ENCODE results near the gene CNOT8. TPM values are rescaled to one million over a fixed set of nuclear protein-coding genes. Genes with fewer than 3 reads are reported as not detected.

The CNOT8 gene
- total and polyA plus RNA-seq, 9 donors, result 34.0 to 51.0 (median 40.5) TPM

- TF ChIP-seq CTCF (IDR thresholded peaks at IDR 0.05) (no peak), POLR2A (IDR thresholded peaks at IDR 0.05) (no peak), EP300 (IDR thresholded peaks at IDR 0.05) (no peak)
- H3K9me3 ChIP-seq, result no peaks in the 10 kb centered on the region
- H3K36me3 ChIP-seq, result no peaks in the 10 kb centered on the region
- no peaks in the 10 kb centered on the region for H3K4me1 ChIP-seq (ENCODE audit: insufficient read depth)
- H3K27me3 ChIP-seq, result no peaks in the 10 kb centered on the region
- DNase-seq, result no peak
- intact Hi-C loops (cut with DNase I), result loop anchor here in 3 of 4 donors (5.0 to 10.0 kb wide), 3 partner anchors 148 to 166 kb away; no protein-coding TSS in a partner anchor
- H3K4me3 ChIP-seq, result no peak overlapping the region
- no peak overlapping the region for H3K27ac ChIP-seq
- 73 to 76% (median 75%) methylated on average over 4 of the region's 4 CpGs for WGBS, 3 donors
Measured at GRCh38 chr5:154813158-154813557, 45.3 kb upstream of the CNOT8 start.

GRCh38 chr5:154813736-154814135, 44.7 kb upstream of the CNOT8 start:
- Histone ChIP-seq H3K27ac (no peak overlapping the region), H3K36me3 (no peaks in the 10 kb centered on the region), H3K9me3 (no peaks in the 10 kb centered on the region), H3K4me3 (no peak overlapping the region), H3K27me3 (no peaks in the 10 kb centered on the region), H3K4me1 (ENCODE audit: insufficient read depth) (peaks cover under 1% of the 10 kb centered on the region)
- no peak for DNase-seq
- TF ChIP-seq CTCF (IDR thresholded peaks at IDR 0.05) (no peak), POLR2A (IDR thresholded peaks at IDR 0.05) (no peak), EP300 (IDR thresholded peaks at IDR 0.05) (no peak)
- 69 to 76% (median 70%) methylated on average over 10 of the region's 10 CpGs for WGBS, 3 donors
- intact Hi-C loops (cut with DNase I), result loop anchor here in 3 of 4 donors (5.0 to 10.0 kb wide), 3 partner anchors 149 to 166 kb away; no protein-coding TSS in a partner anchor

- Histone ChIP-seq H3K9me3 (no peaks in the 10 kb centered on the region), H3K27me3 (no peaks in the 10 kb centered on the region), H3K4me1 (ENCODE audit: insufficient read depth) (peaks cover 2% of the 10 kb centered on the region), H3K27ac (no peak overlapping the region), H3K36me3 (no peaks in the 10 kb centered on the region), H3K4me3 (no peak overlapping the region)
- intact Hi-C loops (cut with DNase I), result loop anchor here in 1 of 4 donors (10.0 kb wide), 1 partner anchor 150 kb away; no protein-coding TSS in a partner anchor
- no peak for DNase-seq
- TF ChIP-seq CTCF (IDR thresholded peaks at IDR 0.05), result no peak
- no peak for TF ChIP-seq POLR2A (IDR thresholded peaks at IDR 0.05)
- TF ChIP-seq EP300 (IDR thresholded peaks at IDR 0.05), result no peak
- 75 to 84% (median 78%) methylated on average over 11 of the region's 11 CpGs for WGBS, 3 donors
Measured at GRCh38 chr5:154815025-154815424, 43.4 kb upstream of the CNOT8 start.

- no peak for TF ChIP-seq POLR2A (IDR thresholded peaks at IDR 0.05)
- no peak for TF ChIP-seq CTCF (IDR thresholded peaks at IDR 0.05)
- TF ChIP-seq EP300 (IDR thresholded peaks at IDR 0.05), result no peak
- WGBS, 3 donors, result 82 to 87% (median 85%) methylated on average over 5 of the region's 5 CpGs
- Histone ChIP-seq H3K27me3 (no peaks in the 10 kb centered on the region), H3K27ac (no peak overlapping the region), H3K9me3 (no peaks in the 10 kb centered on the region), H3K36me3 (no peaks in the 10 kb centered on the region), H3K4me3 (no peak overlapping the region), H3K4me1 (ENCODE audit: insufficient read depth) (peaks cover 2% of the 10 kb centered on the region)
- intact Hi-C loops (cut with DNase I), result loop anchor here in 1 of 4 donors (10.0 kb wide), 1 partner anchor 151 kb away; no protein-coding TSS in a partner anchor
- no peak for DNase-seq
Measured at GRCh38 chr5:154815684-154816247, 42.7 kb upstream of the CNOT8 start.

Measured in ovary (tissue), 9 donors.